Osteoblast (primary cell): Measurements from ENCODE around the gene ABCG2. TPM values are rescaled to one million over a fixed set of nuclear protein-coding genes. Genes with fewer than 3 reads are reported as not detected.

Source experiments
- DNase-seq: peaks from one replicate; pipeline ENCODE4 v3.0.0; 2011; ENCODE audit warnings: low spot score, mixed read lengths; ENCODE audit not compliant: insufficient read length; ENCODE audit errors: missing footprints
- H2AFZ ChIP-seq: 2 replicates; pipeline ENCODE4 v1.6.0; 2011; ENCODE audit warnings: mild to moderate bottlenecking, low read length
- H3K27ac ChIP-seq: 2 replicates; pipeline ENCODE4 v1.5.1; 2011; ENCODE audit warnings: mild to moderate bottlenecking, low read depth, low read length, moderate library complexity
- H3K27me3 ChIP-seq: 2 replicates; pipeline ENCODE4 v1.6.0; 2012; ENCODE audit warnings: mild to moderate bottlenecking, control low read depth, inconsistent platforms, low read length, moderate library complexity; ENCODE audit not compliant: insufficient read depth
- H3K36me3 ChIP-seq: 2 replicates; pipeline ENCODE4 v1.5.1; 2011; ENCODE audit warnings: mild to moderate bottlenecking, low read length, control low read depth, moderate library complexity; ENCODE audit not compliant: insufficient read depth
- H3K4me1 ChIP-seq: 2 replicates; pipeline ENCODE4 v1.5.1; 2011; ENCODE audit warnings: mild to moderate bottlenecking, low read length, control low read depth, moderate library complexity; ENCODE audit not compliant: insufficient read depth
- H3K4me2 ChIP-seq: 2 replicates; pipeline ENCODE4 v1.6.0; 2011; ENCODE audit warnings: mild to moderate bottlenecking, low read length; ENCODE audit not compliant: insufficient read depth
- H3K4me3 ChIP-seq: fragments of 200-600 bp; sonication (generic); 3 replicates; pipeline ENCODE4 v1.5.1; 2012; ENCODE audit warnings: mild to moderate bottlenecking, low read length, inconsistent platforms; ENCODE audit not compliant: insufficient read depth
- H3K79me2 ChIP-seq: 2 replicates; pipeline ENCODE4 v1.6.0; 2012; ENCODE audit warnings: mild to moderate bottlenecking, low read length, control low read depth, inconsistent platforms; ENCODE audit not compliant: insufficient read depth
- H3K9me3 ChIP-seq: 2 replicates; pipeline ENCODE4 v1.5.1; 2011; ENCODE audit warnings: low read depth, low read length, control low read depth
- H4K20me1 ChIP-seq: 2 replicates; pipeline ENCODE4 v1.6.0; 2012; ENCODE audit warnings: mild to moderate bottlenecking, low read length, control low read depth; ENCODE audit not compliant: insufficient read depth
- total RNA-seq: library from RNA; depleted of rRNA; stranded (reverse); fragments of >200 nt; gene quantifications from 2 replicates; pipeline ENCODE4 v1.2.3, GENCODE V29; 2012
- TF ChIP-seq, protein P1 (sequence below): IDR thresholded peaks from 2 replicates; pipeline ENCODE4 v1.5.1; 2011; ENCODE audit warnings: mild to moderate bottlenecking, low read depth, low read length, moderate library complexity; ENCODE audit errors: extremely low read depth

Gene ABCG2
- total RNA-seq, 1 donor, result 0.36 TPM

DNA sequence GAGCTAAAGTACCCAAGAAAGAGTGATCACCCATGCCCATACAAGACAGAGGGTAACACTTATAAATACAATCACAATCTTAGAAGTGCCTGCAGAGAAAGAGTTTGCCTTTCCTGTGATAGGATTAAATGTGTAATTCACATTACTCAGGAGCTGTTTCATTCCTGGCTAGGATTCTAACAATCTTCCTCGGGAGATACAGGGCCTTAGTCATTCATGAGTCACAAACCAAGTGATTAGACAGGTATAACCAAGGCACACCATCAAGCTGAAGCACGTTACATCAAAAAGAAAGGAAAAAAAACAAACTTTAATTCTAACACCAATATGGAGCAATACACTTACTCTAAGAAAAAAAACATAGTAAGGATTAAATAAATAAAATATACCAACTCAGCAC lies 14.9 kb downstream of the ABCG2 start:
- H3K9me3 ChIP-seq, result no peaks in the 10 kb centered on the region
- H2AFZ ChIP-seq, result no peak overlapping the region
- no peak overlapping the region for H3K27ac ChIP-seq

DNA sequence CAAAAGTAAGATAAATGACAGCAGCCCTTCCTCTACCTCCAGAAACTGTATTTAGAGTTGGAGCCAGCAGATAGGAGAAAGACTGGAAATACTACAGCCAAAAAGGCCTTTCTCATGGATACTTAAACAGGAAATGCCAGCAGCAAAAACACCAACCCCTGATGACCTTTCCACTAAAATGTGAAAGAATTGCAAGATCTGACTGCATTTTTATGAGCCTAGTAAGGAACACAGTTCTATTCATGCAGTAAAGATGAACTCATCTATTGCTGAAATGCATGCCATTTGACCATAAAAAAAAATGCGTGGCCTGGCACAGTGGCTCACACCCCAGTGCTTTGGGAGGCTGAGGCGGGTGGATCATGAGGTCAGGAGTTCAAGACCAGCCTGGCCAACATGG lies 19.9 kb downstream of the ABCG2 start:
- Histone ChIP-seq H4K20me1 (no peaks in the 10 kb centered on the region), H3K27ac (peak overlapping the region; percentile 32), H3K79me2 (no peaks in the 10 kb centered on the region), H2AFZ (no peak overlapping the region), H3K27me3 (no peaks in the 10 kb centered on the region), H3K4me1 (peaks cover 30% of the 10 kb centered on the region), H3K9me3 (no peaks in the 10 kb centered on the region), H3K4me3 (no peak overlapping the region), H3K4me2 (peak overlapping the region; percentile 14), H3K36me3 (no peaks in the 10 kb centered on the region)
- DNase-seq, result peak; percentile 52
- TF ChIP-seq, protein P1, sequence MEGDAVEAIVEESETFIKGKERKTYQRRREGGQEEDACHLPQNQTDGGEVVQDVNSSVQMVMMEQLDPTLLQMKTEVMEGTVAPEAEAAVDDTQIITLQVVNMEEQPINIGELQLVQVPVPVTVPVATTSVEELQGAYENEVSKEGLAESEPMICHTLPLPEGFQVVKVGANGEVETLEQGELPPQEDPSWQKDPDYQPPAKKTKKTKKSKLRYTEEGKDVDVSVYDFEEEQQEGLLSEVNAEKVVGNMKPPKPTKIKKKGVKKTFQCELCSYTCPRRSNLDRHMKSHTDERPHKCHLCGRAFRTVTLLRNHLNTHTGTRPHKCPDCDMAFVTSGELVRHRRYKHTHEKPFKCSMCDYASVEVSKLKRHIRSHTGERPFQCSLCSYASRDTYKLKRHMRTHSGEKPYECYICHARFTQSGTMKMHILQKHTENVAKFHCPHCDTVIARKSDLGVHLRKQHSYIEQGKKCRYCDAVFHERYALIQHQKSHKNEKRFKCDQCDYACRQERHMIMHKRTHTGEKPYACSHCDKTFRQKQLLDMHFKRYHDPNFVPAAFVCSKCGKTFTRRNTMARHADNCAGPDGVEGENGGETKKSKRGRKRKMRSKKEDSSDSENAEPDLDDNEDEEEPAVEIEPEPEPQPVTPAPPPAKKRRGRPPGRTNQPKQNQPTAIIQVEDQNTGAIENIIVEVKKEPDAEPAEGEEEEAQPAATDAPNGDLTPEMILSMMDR, result no peak

More for the DNA sequence above, 14.9 kb downstream of the ABCG2 start:
- Histone ChIP-seq H3K4me2 (no peak overlapping the region), H3K27me3 (no peaks in the 10 kb centered on the region), H4K20me1 (no peaks in the 10 kb centered on the region), H3K36me3 (no peaks in the 10 kb centered on the region), H3K4me3 (no peak overlapping the region), H3K79me2 (no peaks in the 10 kb centered on the region), H3K4me1 (peaks cover 14% of the 10 kb centered on the region)
- TF ChIP-seq, protein P1, result no peak
- DNase-seq, result peak; percentile 44

DNA sequence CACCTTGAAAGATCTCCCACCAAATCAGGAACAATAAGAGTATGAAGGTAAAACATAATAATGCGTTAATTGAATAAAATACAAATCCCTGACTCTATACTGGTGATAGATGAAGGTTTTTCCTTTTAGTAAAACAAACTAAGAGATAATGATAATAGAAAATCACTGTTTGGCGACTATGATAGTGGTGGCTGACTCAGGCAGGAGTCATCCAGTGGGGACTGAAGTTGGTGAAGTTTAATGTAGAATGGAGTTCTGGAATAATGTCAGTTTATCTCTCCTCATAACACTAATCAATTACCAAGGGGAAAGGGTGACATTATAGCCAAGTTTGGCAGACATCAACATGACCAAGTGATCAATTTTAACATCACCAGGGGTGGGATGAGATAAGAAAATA lies 21.3 kb downstream of the ABCG2 start:
- Histone ChIP-seq H3K27ac (peak overlapping the region; percentile 32), H3K27me3 (no peaks in the 10 kb centered on the region), H3K36me3 (no peaks in the 10 kb centered on the region), H4K20me1 (no peaks in the 10 kb centered on the region), H3K4me1 (peaks cover 24% of the 10 kb centered on the region), H2AFZ (peak overlapping the region; percentile 6), H3K9me3 (no peaks in the 10 kb centered on the region), H3K79me2 (no peaks in the 10 kb centered on the region), H3K4me3 (no peak overlapping the region), H3K4me2 (peak overlapping the region; percentile 51)
- TF ChIP-seq, protein P1, result no peak
- peak; percentile 65 for DNase-seq

- H4K20me1 ChIP-seq, result no peaks in the 10 kb centered on the region
- H3K27ac ChIP-seq, result no peak overlapping the region
- H3K4me2 ChIP-seq, result no peak overlapping the region
- H2AFZ ChIP-seq, result no peak overlapping the region
- H3K27me3 ChIP-seq, result no peaks in the 10 kb centered on the region
- no peaks in the 10 kb centered on the region for H3K9me3 ChIP-seq
- no peak for DNase-seq
- H3K79me2 ChIP-seq, result no peaks in the 10 kb centered on the region
- no peak overlapping the region for H3K4me3 ChIP-seq
- peaks cover 22% of the 10 kb centered on the region for H3K4me1 ChIP-seq
- TF ChIP-seq, protein P1, result no peak
- no peaks in the 10 kb centered on the region for H3K36me3 ChIP-seq
Measured at GRCh38 chr4:88136249-88136648, 22.2 kb downstream of the ABCG2 start.
